Measurements from ENCODE around the gene MTX3.
A peak's percentile ranks its signal among the peaks of the same experiment; 100 is the strongest.

MTX3 gene

DNA sequence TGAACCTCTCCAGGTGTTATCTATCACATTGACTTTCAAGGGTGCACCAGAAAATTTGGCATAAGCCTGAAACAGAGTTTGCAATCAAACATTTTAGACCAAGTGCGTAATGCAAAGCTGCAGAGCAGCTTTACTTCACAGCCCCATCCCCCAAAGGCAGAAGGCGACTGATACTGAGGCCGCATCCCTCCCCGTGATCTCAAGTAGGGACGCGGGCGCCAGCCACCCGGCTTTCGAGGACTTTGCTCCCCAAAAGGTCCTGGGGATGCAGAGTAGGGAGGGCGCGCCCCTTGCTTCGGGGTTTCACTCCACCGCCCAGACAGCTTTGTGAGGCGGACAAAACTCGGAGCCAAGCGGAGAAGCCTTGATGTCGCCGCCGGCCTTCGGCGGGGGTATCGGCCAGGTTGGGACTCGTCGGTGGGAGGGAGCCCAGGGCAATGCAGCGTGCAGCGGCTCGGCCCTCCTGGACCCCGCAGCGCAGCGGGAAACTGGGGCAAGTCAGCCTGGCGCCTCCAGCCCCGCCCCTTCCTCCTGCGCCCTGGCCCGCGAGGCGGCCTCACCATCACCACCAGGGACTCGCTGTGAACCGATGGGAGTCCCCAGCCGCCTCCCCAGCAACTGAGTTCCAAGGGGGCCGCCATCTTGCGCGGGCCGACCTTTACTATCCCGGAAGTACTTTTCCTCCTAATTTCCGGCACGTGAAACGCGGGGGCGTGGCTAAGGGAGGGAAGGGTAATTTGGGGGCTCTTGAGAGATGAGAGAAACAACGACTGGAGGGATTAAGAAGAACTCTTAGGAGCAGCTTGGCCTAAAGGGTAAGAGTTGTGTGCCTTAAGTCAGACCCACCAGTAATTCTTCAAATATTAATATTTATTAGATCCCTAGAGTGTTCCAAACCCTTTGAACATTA lies at the start of gene MTX3:
Gene MTX3 (minus strand): TSS at position 665 of the 910 bp plus-strand sequence. CDS start 24 bp downstream, at position 641.
- DNase-seq, result peak; percentile 94
- ATAC-seq, result peak; percentile 87

DNA sequence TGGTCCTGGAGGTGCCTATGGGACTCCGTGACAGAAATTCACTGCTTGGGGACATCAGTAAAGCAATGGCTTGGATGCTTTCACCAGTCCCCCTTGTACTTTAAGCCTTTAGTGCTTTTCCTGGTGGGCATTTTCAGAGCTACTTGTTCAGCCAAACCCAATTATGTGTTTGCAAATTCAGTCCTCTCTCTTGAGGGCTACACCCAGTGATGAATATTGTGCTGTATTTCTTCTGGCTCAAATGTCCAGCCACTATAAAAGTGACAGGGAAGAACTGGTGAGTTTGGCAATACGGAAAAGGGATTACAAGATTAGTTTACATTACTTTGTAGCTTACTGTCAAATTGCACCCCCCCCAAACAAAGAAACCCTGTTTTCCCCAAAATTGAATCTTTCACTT lies 48.6 kb upstream of the MTX3 start:
- no peak for ATAC-seq
- no peak for DNase-seq

DNA sequence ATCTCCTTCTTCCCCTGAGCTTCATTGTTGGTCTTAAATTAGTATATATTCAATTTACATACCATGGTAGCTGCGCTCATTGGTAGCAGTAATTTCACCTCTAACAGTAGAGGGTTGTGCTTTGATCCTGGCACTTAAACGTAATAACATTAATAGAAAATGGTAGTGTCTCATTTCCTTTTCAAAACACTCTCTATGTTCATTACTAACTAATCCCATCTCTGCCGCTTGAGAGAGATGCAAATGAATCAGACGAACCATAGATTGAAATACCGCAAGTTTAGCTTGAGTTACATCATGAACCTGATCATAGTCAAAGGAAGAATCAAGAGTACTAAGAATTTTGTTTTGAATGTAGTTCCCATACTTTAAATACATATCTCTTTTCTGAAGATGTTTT lies 46.3 kb upstream of the MTX3 start:
- ATAC-seq (peak; percentile 58), DNase-seq (no peak)

DNA sequence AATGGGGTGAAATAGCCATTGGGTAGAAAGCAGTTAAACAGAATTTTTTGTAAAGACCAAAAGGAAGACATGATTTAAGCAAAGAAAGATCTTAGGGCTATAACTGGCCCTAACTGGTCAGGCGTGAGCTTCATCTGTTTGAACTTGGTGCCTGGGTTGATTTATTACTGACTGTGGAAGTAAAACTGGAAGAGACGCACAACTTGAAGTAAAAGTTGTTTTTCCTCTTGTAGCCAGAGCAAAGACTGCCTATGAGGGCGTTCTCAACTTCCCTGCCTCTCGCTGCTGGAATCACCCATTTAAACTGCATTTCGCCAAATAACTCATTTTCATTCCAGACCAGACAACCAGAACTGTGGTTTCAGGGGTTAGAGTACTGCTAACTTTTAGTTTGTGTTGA lies 45.6 kb upstream of the MTX3 start:
- DNase-seq (no peak), ATAC-seq (no peak)

DNA sequence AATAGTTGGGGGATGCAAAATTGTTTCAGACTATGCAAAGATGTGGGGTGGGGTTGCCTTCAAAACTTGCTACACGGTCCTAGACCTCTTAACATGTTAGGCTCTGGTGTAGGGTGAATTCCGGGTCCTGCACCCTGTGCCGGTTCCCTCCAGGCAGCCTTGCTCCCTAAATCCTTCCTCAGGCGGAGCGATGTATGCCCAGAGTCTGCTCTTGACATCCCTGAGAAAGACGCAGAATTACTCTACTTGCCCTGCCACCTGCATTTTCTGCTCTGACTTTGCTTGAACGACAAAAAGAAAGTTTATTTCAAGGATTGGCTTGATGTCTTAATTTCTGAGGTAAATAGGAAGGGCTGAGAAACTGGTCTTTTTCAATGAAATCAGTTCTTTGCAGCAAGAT lies 44.8 kb upstream of the MTX3 start:
- DNase-seq, result no peak
- no peak for ATAC-seq

- peak; percentile 28 for ATAC-seq
Measured at GRCh38 chr5:80034962-80035821, 44.1 kb upstream of the MTX3 start, which contains the start of gene THBS4. Gene THBS4, plus strand, starts transcription at chr5:80035348. Its CDS starts 190 bp downstream, at chr5:80035538.

DNA sequence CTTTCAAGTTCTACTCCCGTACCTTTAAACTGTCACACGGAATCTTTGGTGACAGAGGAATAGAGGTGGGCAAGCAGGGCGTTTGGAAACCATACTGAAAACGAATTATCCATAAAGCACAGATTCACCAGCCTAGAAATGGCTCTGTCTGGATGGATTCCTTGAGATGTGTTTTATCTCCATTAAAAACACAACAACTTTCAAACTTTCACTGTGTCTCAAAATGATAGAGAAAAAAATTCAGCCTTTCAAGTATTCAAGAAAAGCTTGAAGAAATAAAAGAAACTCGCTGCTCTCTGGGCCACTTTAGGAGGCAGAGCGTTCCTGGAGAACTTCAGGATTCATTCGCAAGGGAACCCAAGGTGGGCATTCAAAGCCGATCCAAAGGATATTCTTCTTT lies 43.5 kb upstream of the MTX3 start:
- DNase-seq, result no peak
- no peak for ATAC-seq

More at GRCh38 chr5:80034962-80035821, 44.1 kb upstream of the MTX3 start, which contains the start of gene THBS4:
- peak; percentile 12 for DNase-seq

GRCh38 chr5:80033513-80033912 lies 42.5 kb upstream of the MTX3 start:
- no peak for DNase-seq
- ATAC-seq, result peak; percentile 71

DNA sequence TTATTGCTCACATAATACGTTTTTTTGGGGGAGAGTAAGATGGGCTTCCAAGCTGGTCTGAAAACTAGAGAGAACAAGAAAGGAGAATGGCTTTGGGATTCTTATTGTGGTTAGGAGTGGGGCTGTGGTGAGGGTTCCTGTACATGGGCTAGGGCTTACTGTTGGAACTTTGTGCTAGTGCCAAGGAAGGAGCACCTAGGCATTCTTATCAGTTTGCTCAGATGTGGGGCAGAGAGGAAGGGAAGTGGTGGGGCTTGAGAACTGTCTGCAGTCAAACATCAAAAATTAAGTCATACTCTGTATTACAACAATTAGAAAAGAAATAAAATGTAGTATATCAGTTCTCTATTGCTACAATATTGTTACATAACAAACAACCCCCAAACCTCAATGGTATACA lies 40.0 kb upstream of the MTX3 start:
- ATAC-seq (no peak), DNase-seq (no peak)

- ATAC-seq, result no peak
- DNase-seq, result no peak
Measured at GRCh38 chr5:80026841-80027240, 35.8 kb upstream of the MTX3 start.

DNA sequence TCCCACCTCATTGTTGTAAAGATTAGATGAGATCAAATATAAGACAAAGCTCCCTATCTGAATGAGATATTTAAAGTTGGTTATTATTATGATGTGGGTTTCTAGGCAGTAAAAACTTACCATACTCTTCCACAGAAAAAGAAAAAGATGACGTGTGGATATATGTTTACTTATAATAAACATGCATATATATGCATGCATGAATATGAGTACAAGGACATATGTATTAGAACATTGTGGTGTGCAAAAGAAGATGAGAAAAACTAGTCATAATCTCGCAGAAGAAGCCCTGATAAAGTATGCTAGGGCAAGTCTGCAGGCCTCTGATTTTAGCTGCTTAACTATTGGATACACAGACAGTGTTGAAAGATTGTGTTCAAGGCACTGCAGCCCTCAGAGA lies 34.0 kb upstream of the MTX3 start:
- DNase-seq (no peak), ATAC-seq (no peak)

DNA sequence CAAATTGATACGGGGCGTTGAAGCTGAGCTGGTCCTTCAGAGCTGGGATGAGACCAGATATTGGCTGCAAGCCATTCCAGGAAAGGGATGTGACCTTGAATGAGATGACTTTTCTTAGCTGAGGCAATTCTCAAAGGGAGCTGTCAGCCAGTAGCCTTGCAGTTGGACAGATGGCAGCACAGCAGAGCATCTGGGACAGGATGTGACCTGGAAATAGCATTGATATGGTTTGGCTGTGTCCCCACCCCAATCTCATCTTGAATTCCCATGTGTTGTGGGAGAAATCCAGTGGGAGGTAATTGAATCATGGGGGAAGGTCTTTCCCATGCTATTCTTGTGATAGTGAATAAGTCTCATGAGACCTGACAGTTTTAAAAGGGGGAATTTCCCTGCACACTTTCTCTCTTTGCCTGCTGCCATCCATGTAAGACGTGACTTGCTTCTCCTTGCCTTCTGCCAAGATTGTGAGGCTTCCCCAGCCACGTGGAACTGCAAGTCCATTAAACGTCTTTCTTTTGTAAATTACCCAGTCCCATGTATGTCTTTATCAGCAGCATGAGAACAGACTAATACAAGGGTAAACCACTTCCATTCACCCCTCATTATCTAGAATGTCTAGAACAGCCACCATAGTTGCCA lies 19.8 kb upstream of the MTX3 start:
- ATAC-seq, result no peak
- no peak for DNase-seq

DNA sequence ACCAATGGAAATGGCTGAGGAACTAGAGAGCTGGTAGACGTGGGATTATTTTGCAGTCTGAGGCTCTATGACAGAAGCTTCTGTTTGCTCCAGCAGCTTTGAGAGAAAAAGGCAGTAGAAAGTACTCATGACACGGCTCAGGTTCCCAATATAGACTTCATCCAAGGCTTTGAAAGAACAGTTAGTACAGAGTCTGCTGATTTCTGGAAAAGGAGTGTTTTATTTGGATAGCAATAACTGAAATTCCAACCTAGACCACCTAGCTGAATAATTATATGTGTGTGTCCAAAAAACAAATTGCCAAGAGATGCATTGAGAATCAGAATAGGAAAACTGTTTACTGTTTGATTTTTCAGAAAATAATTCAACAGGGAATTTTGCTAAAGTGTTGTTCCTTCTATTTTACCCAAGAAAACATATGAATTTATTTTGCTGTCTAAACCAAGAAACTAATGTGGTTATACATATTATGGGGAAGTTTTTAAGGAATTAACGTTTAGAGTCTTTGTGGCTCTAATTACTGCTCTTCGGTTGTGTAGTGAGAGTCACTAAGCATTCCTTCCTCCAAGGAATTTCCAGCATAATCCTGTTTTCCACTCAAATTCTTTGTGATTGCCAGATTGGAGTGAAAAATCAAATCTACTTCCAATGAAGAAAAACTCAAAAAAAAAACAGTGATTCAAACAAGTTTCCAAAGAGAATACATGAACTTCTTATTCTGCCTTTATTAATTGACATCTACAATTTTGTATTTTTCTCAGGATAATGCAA lies 18.1 kb upstream of the MTX3 start:
- ATAC-seq, result no peak
- no peak for DNase-seq

DNA sequence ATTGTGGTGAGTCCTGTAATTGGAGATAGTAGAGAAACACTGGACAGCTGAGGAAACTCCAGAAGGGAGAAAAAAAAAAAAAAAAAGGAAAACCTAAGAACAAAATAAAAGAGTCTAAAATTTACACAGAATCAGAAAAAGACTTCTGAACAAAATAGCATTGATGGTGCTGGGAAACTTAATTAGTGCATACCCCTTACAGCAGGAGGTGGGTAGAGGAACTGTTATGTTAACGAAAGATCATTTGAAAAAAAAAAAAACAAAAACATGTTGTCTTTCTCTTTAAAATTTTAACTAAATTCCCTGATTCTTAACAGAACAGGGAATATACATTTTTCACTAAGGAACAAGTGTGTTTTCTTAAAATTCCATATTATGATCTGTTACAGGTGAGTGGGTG lies 11.6 kb upstream of the MTX3 start:
- DNase-seq (no peak), ATAC-seq (no peak)

DNA sequence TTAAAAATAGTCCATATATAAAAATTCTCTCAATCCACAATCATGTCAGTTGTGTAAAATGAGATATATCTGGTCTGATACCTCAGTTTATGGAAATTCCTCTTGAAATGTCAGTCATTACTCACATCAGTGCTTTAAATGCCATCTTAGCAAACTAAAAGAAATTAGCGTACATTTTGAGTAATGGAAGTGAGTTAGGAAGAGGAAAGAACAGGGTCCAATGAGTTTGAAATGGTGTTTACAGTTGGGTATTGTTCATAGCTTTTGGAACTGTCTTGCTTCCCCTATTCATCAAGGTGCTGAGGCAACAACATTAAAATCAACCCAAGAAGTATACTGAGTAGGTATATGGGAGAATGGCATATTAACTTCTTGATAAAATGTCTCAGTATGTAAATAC lies 8.7 kb upstream of the MTX3 start:
- ATAC-seq (peak; percentile 81), DNase-seq (no peak)

- ATAC-seq, result no peak
Measured at GRCh38 chr5:79992891-79993657, 2.0 kb upstream of the MTX3 start.

GRCh38 chr5:79990205-79990597 lies 861 bp downstream of the MTX3 start:
- DNase-seq, result no peak
- peak; percentile 70 for ATAC-seq

More at GRCh38 chr5:79992891-79993657, 2.0 kb upstream of the MTX3 start:
- no peak for DNase-seq

- ATAC-seq (no peak), DNase-seq (no peak)
Measured at GRCh38 chr5:79986260-79986659, 4.8 kb downstream of the MTX3 start.

DNA sequence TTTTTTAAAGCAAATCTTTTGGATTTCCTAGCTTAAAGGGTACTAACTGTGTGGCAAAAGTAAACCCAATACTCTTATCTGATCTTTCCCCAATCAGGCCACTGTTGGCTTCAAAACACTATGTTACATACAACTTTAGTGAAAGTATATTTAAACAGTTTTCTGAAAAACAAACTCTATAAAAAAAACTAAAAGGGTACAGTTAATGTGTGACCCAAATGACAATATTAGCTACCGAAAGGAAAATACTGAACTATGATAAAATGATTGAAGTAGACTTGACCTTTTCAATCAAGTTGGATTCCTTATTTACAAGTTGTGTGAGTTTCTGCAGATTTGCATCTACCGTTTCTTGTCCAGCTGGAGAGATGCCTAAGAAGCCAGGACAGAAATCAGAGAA lies 5.8 kb downstream of the MTX3 start:
- no peak for ATAC-seq
- no peak for DNase-seq

- ATAC-seq (peak; percentile 38), DNase-seq (no peak)
Measured at GRCh38 chr5:79984363-79984762, 6.7 kb downstream of the MTX3 start.

- DNase-seq, result peak; percentile 23
- ATAC-seq, result peak; percentile 85
Measured at GRCh38 chr5:79983618-79984017, 7.4 kb downstream of the MTX3 start.
